HEK293 (cell line): ENCODE measurements around the gene P2RY4.

Experiments
- CTCF ChIP-seq: fragments of 450-650 bp; formaldehyde crosslinking; IDR thresholded peaks from 2 replicates; pipeline ENCODE4 v1.5.1; 2016; ENCODE audit warnings: missing biosample characterization, missing genetic modification characterization
- PRDM2 ChIP-seq: fragments of 450-650 bp; formaldehyde crosslinking; IDR thresholded peaks from 2 replicates; pipeline ENCODE4 v1.5.1; 2016; ENCODE audit warnings: missing biosample characterization, missing genetic modification characterization, borderline replicate concordance

GRCh38 chrX:70279081-70279480 lies 19.1 kb upstream of the P2RY4 start:
- no peak for TF ChIP-seq CTCF
- no peak for TF ChIP-seq PRDM2 (tag by site-specific recombination)
